Esophagus muscularis mucosa (tissue), 4 donors: ENCODE data around the gene PSAP. TPM values are rescaled to one million over a fixed set of nuclear protein-coding genes. Genes with fewer than 3 reads are reported as not detected.

Experiments used
- DNase-seq: peaks from one replicate; pipeline ENCODE4 v3.0.0-alpha.2; 2017; ENCODE audit errors: extremely low spot score
- H3K27ac ChIP-seq, 4 donors: fragments of 200-600 bp; sonication (generic); replicated peaks in 1 of 4; 1 replicate in 3 of 4; 2 replicates in 1 of 4; pipeline ENCODE4 v1.5.1; 2016 to 2019; ENCODE audit warnings: mild to moderate bottlenecking in 1 of 4
- H3K27me3 ChIP-seq, 4 donors: fragments of 200-600 bp; sonication (generic); one replicate each; pipeline versions ENCODE4 v1.5.1 to v1.6.0; 2016 to 2019
- H3K36me3 ChIP-seq, 4 donors: fragments of 200-600 bp; sonication (generic); one replicate each; pipeline ENCODE4 v1.5.1; 2016 to 2019
- H3K4me1 ChIP-seq, 4 donors: fragments of 200-600 bp; sonication (generic); one replicate each; pipeline ENCODE4 v1.5.1; 2016 to 2019
- H3K4me3 ChIP-seq, 4 donors: fragments of 200-600 bp; sonication (generic); 1 replicate in 2 of 4; 2 replicates in 2 of 4; pipeline ENCODE4 v1.5.1; 2016 to 2019; ENCODE audit warnings: mild to moderate bottlenecking in 4 of 4, moderate library complexity in 1 of 4
- H3K9me3 ChIP-seq, 4 donors: fragments of 200-600 bp; sonication (generic); 1 replicate in 3 of 4; 2 replicates in 1 of 4; pipeline ENCODE4 v1.5.1; 2016 to 2019
- CTCF ChIP-seq, 3 experiments: fragments of 200-600 bp in 2 of 3; fragments of 450-650 bp in 1 of 3; sonication (generic) in 2 of 3; IDR thresholded peaks; one replicate each; pipeline ENCODE4 v1.5.1; 2017 to 2019; ENCODE audit warnings: antibody characterized with exemption in 3 of 3, mild to moderate bottlenecking in 2 of 3, moderate library complexity in 1 of 3
- EP300 ChIP-seq: sonication (generic); formaldehyde crosslinking; IDR thresholded peaks from one replicate; pipeline ENCODE4 v1.6.1; 2017; ENCODE audit warnings: antibody characterized with exemption
- POLR2A ChIP-seq: fragments of 450-650 bp; IDR thresholded peaks from one replicate; pipeline ENCODE4 v1.6.1; 2017; ENCODE audit warnings: antibody characterized with exemption, moderate library complexity, mild to moderate bottlenecking, low read depth
- POLR2AphosphoS5 ChIP-seq, 2 donors: sonication (generic); formaldehyde crosslinking; IDR thresholded peaks; one replicate each; pipeline ENCODE4 v1.6.1; 2017; ENCODE audit warnings: antibody characterized with exemption in 2 of 2
- WGBS: methylation state at CpG from one replicate; pipeline ENCODE4 v1.1.5; 2018; 5-methylcytosine and 5-hydroxymethylcytosine counted together
- intact Hi-C: fragments of 100-400 bp; cut with DNase I; formaldehyde crosslinking; loops from one replicate; pipeline ENCODE4 v1.15.1; 2023
- total RNA-seq, 4 donors: library from RNA; depleted of rRNA; stranded (reverse); fragments of >200 nt; gene quantifications; one replicate each; pipeline versions ENCODE4 v1.1.0 to v1.2.1, GENCODE V29; 2016

PSAP gene
- total RNA-seq, 4 donors from 2014 or later = 537 to 740 (median 698) TPM

DNA sequence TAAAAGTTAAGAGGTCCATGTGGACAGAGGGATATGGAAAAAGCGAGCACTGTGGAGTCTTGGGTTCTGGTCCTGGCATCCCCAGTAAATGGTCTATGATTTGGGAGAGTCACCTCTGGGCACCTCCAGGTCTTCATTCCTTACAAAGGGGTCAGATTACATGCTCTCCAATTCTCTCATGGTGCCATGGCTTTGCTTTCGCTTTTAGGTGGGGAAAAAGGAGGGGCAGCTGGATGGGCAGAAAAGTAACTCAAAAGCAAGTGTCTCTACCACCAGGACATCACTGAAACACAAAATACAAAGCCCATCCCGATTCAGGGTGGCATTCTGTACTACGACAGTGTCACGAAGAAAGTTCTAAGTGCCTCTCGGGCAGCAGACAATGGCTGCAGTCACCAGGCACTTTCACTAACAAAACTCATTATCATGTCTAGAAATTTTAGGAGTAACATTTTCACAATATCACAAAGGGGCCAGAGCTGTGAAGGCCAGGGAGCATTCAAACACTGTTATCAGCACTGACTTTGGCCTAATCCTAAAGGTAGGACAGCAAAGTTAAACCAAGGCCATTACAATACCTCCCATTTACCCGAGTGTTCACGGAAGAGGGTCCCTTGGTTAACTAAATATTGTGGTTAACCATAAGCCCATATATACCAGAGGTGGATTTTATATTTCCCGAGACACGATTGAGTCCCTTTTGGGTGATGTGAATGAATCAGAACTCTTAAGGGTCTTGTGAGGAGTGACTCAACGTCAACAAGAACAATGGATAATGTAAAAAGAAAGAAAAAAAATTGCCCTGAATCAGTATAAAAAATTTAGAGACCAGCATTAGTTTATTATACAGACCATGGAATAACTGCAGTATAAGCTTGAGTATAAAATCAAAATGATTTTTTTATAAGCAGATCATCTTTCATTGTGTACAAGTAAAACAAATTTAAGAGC is 2.5 kb downstream of the PSAP start:
- no peaks in the 10 kb centered on the region for H3K36me3 ChIP-seq
- H3K27ac ChIP-seq = peak overlapping the region in 2 of 4 donors; percentile 10 to 48

GRCh38 chr10:71847418-71847817 is 3.6 kb downstream of the PSAP start:
- H3K27me3 ChIP-seq = no peaks in the 10 kb centered on the region
- no peaks in the 10 kb centered on the region for H3K36me3 ChIP-seq
- no peak for DNase-seq
- no peak overlapping the region for H3K4me3 ChIP-seq
- H3K4me1 ChIP-seq = peaks cover 57 to 82% (median 78%) of the 10 kb centered on the region in 4 donors
- WGBS = 66% methylated on average over 8 of the region's 8 CpGs
- TF ChIP-seq POLR2AphosphoS5 (IDR thresholded peaks at IDR 0.05) = no peak
- TF ChIP-seq POLR2A = no peak
- intact Hi-C loops = loop anchor here (5.0 kb wide), 1 partner anchor 40 kb away; no protein-coding TSS in a partner anchor
- H3K27ac ChIP-seq = peak overlapping the region in 1 of 4 donors; percentile 23
- H3K9me3 ChIP-seq = no peaks in the 10 kb centered on the region

More for the DNA sequence above, 2.5 kb downstream of the PSAP start:
- TF ChIP-seq POLR2A (no peak), POLR2AphosphoS5 (IDR thresholded peaks at IDR 0.05) (no peak), EP300 (no peak), CTCF (IDR thresholded peaks at IDR 0.05) (no peak)
- Histone ChIP-seq H3K27me3 (no peaks in the 10 kb centered on the region), H3K4me3 (peak overlapping the region in 2 of 4 donors; percentile 69 to 87), H3K4me1 (peaks cover 48 to 72% (median 69%) of the 10 kb centered on the region in 4 donors), H3K9me3 (no peaks in the 10 kb centered on the region)
- intact Hi-C loops = loop anchor here (5.0 kb wide), 1 partner anchor 39 kb away; no protein-coding TSS in a partner anchor
- WGBS = 81% methylated on average over 11 of the region's 11 CpGs
- no peak for DNase-seq

GRCh38 chr10:71846816-71847215 is 4.2 kb downstream of the PSAP start:
- intact Hi-C loops = loop anchor here (5.0 kb wide), 1 partner anchor 40 kb away; no protein-coding TSS in a partner anchor
- DNase-seq = no peak
- peaks cover 60 to 86% (median 81%) of the 10 kb centered on the region in 4 donors for H3K4me1 ChIP-seq

DNA sequence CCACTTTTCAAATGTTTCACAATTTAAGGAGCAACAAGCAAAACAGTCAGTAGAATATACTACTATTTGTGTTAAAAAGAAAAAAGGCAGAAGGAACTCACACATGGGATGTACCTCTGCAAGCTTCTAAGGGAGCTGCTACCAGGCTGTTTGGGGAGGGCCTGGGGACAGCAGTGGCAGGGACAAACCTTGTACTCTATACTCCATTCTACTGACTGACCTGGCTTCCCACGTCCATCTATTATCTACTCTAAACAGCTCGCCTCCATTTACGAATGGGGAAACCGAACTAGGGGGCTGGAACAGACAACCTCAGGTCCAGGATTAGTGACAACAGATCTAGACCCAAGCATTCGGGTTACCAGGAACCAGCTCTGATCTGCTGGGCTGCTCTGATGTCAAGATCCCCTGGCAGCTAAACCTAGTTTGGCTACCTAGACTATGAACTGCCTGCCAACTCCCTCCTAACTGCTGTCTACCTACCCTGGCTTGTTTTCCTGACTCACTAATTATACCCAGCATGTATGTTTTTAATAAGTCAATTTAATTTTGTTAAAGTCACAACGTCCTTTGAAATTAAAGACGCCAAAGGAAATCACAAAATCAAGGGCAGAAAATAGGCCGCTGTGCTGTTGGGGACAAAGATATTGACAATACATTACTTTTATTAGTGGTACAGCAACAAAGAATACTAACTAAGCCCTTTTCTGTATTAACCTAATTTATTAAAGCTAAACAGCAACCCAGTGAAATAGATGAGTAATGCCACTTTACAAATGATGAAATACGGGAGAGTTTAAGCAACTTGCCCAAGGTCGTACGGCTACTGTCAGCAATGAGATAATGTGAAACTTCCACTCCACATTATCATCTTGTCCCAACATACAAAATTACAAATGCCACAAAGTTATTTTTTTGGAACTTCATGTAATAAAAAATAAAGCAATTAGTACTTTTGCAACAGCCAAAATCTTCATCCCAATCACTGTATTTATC is 5.3 kb downstream of the PSAP start:
- no peak for TF ChIP-seq CTCF (IDR thresholded peaks at IDR 0.05)
- TF ChIP-seq POLR2A = no peak
- TF ChIP-seq POLR2AphosphoS5 (IDR thresholded peaks at IDR 0.05) = no peak
- TF ChIP-seq EP300 = no peak
- Histone ChIP-seq H3K27ac (peak overlapping the region in 1 of 4 donors; percentile 36), H3K36me3 (no peaks in the 10 kb centered on the region), H3K9me3 (no peaks in the 10 kb centered on the region), H3K4me3 (no peak overlapping the region), H3K27me3 (no peaks in the 10 kb centered on the region), H3K4me1 (peaks cover 66 to 92% (median 87%) of the 10 kb centered on the region in 4 donors)
- 81% methylated on average over 11 of the region's 11 CpGs for WGBS
- DNase-seq = no peak
- intact Hi-C loops = loop anchor here (5.0 kb wide), 1 partner anchor 42 kb away; no protein-coding TSS in a partner anchor

More at GRCh38 chr10:71846816-71847215, 4.2 kb downstream of the PSAP start:
- no peak for TF ChIP-seq POLR2A
- no peak for TF ChIP-seq EP300
- TF ChIP-seq POLR2AphosphoS5 (IDR thresholded peaks at IDR 0.05) = no peak
- TF ChIP-seq CTCF (IDR thresholded peaks at IDR 0.05) = no peak
- WGBS = 88% methylated on average over 3 of the region's 3 CpGs
- Histone ChIP-seq H3K27ac (peak overlapping the region in 1 of 4 donors; percentile 23), H3K9me3 (no peaks in the 10 kb centered on the region), H3K27me3 (no peaks in the 10 kb centered on the region), H3K4me3 (no peak overlapping the region), H3K36me3 (no peaks in the 10 kb centered on the region)
